Measurements from ENCODE around the gene CES3.

CES3 gene

DNA sequence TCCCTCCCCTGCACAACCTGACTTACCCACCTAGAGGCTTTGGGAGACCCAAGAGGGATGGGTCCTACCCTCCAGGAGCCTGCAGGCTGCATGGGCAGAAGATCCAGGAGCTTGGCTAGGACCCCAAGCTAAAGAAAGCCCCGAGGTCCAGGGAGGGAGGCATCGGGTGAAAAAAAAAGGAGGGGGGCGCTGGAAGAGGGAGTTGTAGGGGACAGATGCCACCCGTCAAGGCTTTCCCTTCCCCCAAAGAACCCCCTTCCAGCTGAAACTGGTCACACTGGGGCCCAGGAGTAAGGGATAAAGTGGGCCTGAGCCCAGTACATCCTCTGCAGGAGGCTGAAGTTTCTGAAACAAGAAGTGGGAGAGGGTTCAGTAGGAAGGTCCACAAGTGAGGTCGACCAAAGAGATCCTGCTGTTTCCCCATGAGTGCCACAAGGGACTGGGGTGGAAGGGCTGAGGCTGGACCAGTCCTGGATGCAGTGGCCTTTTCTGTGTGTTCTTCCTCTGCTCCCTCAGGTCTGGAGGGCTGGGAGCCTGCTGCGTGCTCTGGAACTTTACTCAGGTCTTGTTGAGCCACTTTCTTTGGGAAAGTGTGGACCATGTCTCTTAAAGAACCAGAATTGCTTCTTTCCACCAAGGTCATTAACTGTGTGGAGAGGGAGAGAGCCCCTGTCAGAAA lies 53.7 kb downstream of the CES3 start:
- no peaks in the 10 kb centered on the region for H3K79me2 ChIP-seq (ENCODE audit: insufficient read depth, low read length)
- no peak overlapping the region for H3K4me3 ChIP-seq (ENCODE audit: insufficient read depth, low read length, poor library complexity, severe bottlenecking)
- no peak overlapping the region for H3K27ac ChIP-seq (ENCODE audit: low read depth, low read length)
- no peak for TF ChIP-seq EZH2phosphoT487 (conservative IDR thresholded peaks at IDR 0.05; ENCODE audit: low read length)
- TF ChIP-seq, protein P1, sequence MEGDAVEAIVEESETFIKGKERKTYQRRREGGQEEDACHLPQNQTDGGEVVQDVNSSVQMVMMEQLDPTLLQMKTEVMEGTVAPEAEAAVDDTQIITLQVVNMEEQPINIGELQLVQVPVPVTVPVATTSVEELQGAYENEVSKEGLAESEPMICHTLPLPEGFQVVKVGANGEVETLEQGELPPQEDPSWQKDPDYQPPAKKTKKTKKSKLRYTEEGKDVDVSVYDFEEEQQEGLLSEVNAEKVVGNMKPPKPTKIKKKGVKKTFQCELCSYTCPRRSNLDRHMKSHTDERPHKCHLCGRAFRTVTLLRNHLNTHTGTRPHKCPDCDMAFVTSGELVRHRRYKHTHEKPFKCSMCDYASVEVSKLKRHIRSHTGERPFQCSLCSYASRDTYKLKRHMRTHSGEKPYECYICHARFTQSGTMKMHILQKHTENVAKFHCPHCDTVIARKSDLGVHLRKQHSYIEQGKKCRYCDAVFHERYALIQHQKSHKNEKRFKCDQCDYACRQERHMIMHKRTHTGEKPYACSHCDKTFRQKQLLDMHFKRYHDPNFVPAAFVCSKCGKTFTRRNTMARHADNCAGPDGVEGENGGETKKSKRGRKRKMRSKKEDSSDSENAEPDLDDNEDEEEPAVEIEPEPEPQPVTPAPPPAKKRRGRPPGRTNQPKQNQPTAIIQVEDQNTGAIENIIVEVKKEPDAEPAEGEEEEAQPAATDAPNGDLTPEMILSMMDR (IDR thresholded peaks at IDR 0.05; ENCODE audit: insufficient read depth, low read length, poor library complexity, severe bottlenecking): no peak
- H3K9ac ChIP-seq (ENCODE audit: low read length): peak overlapping the region; percentile 44; the same call in 1 of the 2 replicates
- H3K36me3 ChIP-seq (ENCODE audit: low read length): no peaks in the 10 kb centered on the region
- H3K27me3 ChIP-seq (ENCODE audit: low read length): no peaks in the 10 kb centered on the region
- H2AFZ ChIP-seq (ENCODE audit: low read depth, low read length, severe bottlenecking): peak overlapping the region; percentile 52
- no peaks in the 10 kb centered on the region for H3K9me3 ChIP-seq (ENCODE audit: insufficient read depth, low read length)
- no peaks in the 10 kb centered on the region for H3K9me2 ChIP-seq (replicated peaks; ENCODE audit: insufficient read depth, low read length)
- peak overlapping the region; percentile 56 for H3K4me2 ChIP-seq (ENCODE audit: low read depth, low read length, poor library complexity, severe bottlenecking)
- H4K20me1 ChIP-seq (ENCODE audit: low read depth, low read length): no peaks in the 10 kb centered on the region
- H3F3A ChIP-seq (ENCODE audit: insufficient read depth): no peaks in the 10 kb centered on the region

DNA sequence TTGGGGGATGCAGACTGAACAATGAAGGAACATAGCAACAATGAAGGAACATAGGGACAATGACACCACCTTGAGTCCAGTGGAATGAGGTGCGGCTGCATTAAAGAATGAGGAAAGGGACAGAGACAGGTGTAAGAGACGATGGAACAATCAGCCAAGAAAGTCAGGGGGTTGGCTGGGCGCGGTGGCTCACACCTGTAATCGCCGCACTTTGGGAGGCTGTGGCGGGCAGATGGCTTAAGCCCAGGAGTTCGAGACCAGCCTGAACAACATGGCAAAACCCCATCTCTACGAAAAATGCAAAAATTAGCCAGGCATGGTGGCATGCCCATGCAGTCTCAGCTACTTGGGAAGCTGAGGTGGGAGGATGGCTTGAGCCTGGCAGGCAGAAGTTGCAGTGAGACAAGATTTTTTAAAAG lies 54.3 kb downstream of the CES3 start:
- H3K9me3 ChIP-seq (ENCODE audit: insufficient read depth, low read length): no peaks in the 10 kb centered on the region
- H3K36me3 ChIP-seq (ENCODE audit: low read length): no peaks in the 10 kb centered on the region
- H4K20me1 ChIP-seq (ENCODE audit: low read depth, low read length): no peaks in the 10 kb centered on the region
- H3K27ac ChIP-seq (ENCODE audit: low read depth, low read length): no peak overlapping the region
- no peak overlapping the region for H2AFZ ChIP-seq (ENCODE audit: low read depth, low read length, severe bottlenecking)
- TF ChIP-seq, protein P1 (IDR thresholded peaks at IDR 0.05; ENCODE audit: insufficient read depth, low read length, poor library complexity, severe bottlenecking): no peak
- no peak for TF ChIP-seq EZH2phosphoT487 (conservative IDR thresholded peaks at IDR 0.05; ENCODE audit: low read length)
- no peaks in the 10 kb centered on the region for H3F3A ChIP-seq (ENCODE audit: insufficient read depth)
- H3K9ac ChIP-seq (ENCODE audit: low read length): no peak overlapping the region
- H3K27me3 ChIP-seq (ENCODE audit: low read length): no peaks in the 10 kb centered on the region
- H3K9me2 ChIP-seq (replicated peaks; ENCODE audit: insufficient read depth, low read length): no peaks in the 10 kb centered on the region
- H3K79me2 ChIP-seq (ENCODE audit: insufficient read depth, low read length): no peaks in the 10 kb centered on the region
- H3K4me3 ChIP-seq (ENCODE audit: insufficient read depth, low read length, poor library complexity, severe bottlenecking): no peak overlapping the region
- no peak overlapping the region for H3K4me2 ChIP-seq (ENCODE audit: low read depth, low read length, poor library complexity, severe bottlenecking)

DNA sequence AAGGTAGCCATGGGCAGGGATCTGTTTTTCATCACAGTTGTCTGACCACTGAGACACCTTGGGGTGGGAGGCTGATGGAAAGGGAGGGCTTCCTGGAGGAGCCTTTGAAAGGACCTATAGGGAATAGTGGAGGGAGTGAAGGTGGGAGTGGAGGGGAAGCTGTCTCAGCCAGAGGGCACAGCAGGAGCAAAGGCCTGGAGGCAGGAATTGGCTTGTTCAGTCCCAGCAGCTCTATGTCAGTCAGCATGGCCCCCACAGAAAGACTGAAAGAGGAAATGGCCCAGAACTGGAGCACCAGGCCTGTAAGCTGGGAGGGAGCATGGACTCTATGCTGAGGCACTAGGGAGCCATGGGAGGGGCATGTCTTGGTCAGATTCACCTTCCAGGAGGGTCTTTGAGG lies 55.1 kb downstream of the CES3 start:
- Histone ChIP-seq H3K27me3 (ENCODE audit: low read length) (no peaks in the 10 kb centered on the region), H3K9ac (ENCODE audit: low read length) (no peak overlapping the region), H3K9me3 (ENCODE audit: insufficient read depth, low read length) (no peaks in the 10 kb centered on the region), H4K20me1 (ENCODE audit: low read depth, low read length) (no peaks in the 10 kb centered on the region), H3K4me2 (ENCODE audit: low read depth, low read length, poor library complexity, severe bottlenecking) (no peak overlapping the region), H2AFZ (ENCODE audit: low read depth, low read length, severe bottlenecking) (no peak overlapping the region), H3K4me3 (ENCODE audit: insufficient read depth, low read length, poor library complexity, severe bottlenecking) (no peak overlapping the region), H3K27ac (ENCODE audit: low read depth, low read length) (no peak overlapping the region), H3K79me2 (ENCODE audit: insufficient read depth, low read length) (no peaks in the 10 kb centered on the region), H3F3A (ENCODE audit: insufficient read depth) (no peaks in the 10 kb centered on the region), H3K36me3 (ENCODE audit: low read length) (no peaks in the 10 kb centered on the region), H3K9me2 (replicated peaks; ENCODE audit: insufficient read depth, low read length) (no peaks in the 10 kb centered on the region)
- TF ChIP-seq EZH2phosphoT487 (conservative IDR thresholded peaks at IDR 0.05; ENCODE audit: low read length): no peak
- TF ChIP-seq, protein P1 (IDR thresholded peaks at IDR 0.05; ENCODE audit: insufficient read depth, low read length, poor library complexity, severe bottlenecking): no peak
